Measurements from ENCODE around the gene CASP3. TPM values are rescaled to one million over a fixed set of nuclear protein-coding genes. Genes with fewer than 3 reads are reported as not detected.
"Not testable (repeated sequence)": the region's sequence is repeated elsewhere in the genome, so short reads cannot be mapped to it uniquely, and the experiment has no call there.

Gene CASP3
- polyA plus RNA-seq, 10 donors: 36.8 to 52.6 (median 41.9) TPM

GRCh38 chr4:184598753-184599491 is 50.3 kb downstream of the CASP3 start:
- no peak for DNase-seq

- DNase-seq: no peak
Observed at GRCh38 chr4:184596617-184597185, 52.5 kb downstream of the CASP3 start.

GRCh38 chr4:184596044-184596616 is 53.1 kb downstream of the CASP3 start:
- no peak for DNase-seq

GRCh38 chr4:184595430-184595829 is 53.8 kb downstream of the CASP3 start:
- no peak for DNase-seq

- no peak for DNase-seq
Observed at GRCh38 chr4:184593461-184593860, 55.8 kb downstream of the CASP3 start.

GRCh38 chr4:184591747-184592270 is 57.4 kb downstream of the CASP3 start:
- DNase-seq: not testable (repeated sequence)

- DNase-seq: no peak
Observed at GRCh38 chr4:184591070-184591677, 58.1 kb downstream of the CASP3 start.

- no peak for DNase-seq
Observed at GRCh38 chr4:184590196-184590595, 59.1 kb downstream of the CASP3 start.

GRCh38 chr4:184588893-184589292 is 60.4 kb downstream of the CASP3 start:
- DNase-seq: no peak

- DNase-seq: no peak
Observed at GRCh38 chr4:184587701-184588100, 61.5 kb downstream of the CASP3 start.

- DNase-seq: no peak
Observed at GRCh38 chr4:184587221-184587620, 62.0 kb downstream of the CASP3 start.

- no peak for DNase-seq
Observed at GRCh38 chr4:184583738-184584502, 65.3 kb downstream of the CASP3 start.

Other genes starting within 250 kb of the CASP3 start
- 10 to 100 TPM; 15.4 to 19.8 (median 18.5) TPM for gene IRF2, start 174.9 kb downstream of the CASP3 start, polyA plus RNA-seq (ENCODE audit: insufficient read length in 10 of 10)
- gene PRIMPOL, start 291 bp upstream of the CASP3 start, polyA plus RNA-seq (ENCODE audit: insufficient read length in 10 of 10): 10 to 100 TPM; 19.7 to 46.4 (median 26.8) TPM
- gene CENPU, start 84.6 kb upstream of the CASP3 start, polyA plus RNA-seq (ENCODE audit: insufficient read length in 10 of 10): 10 to 100 TPM; 13.9 to 34.7 (median 24.3) TPM
- gene ACSL1, start 176.5 kb upstream of the CASP3 start, polyA plus RNA-seq (ENCODE audit: insufficient read length in 10 of 10): 10 to 100 TPM; 39.5 to 55.4 (median 47.4) TPM